ENCODE results near the gene SBF2. TPM values are rescaled to one million over a fixed set of nuclear protein-coding genes. Genes with fewer than 3 reads are reported as not detected.
"Not testable (repeated sequence)": the region's sequence is repeated elsewhere in the genome, so short reads cannot be mapped to it uniquely, and the experiment has no call there.

SBF2 gene
- total RNA-seq, 2 donors from 2014 or later, result 15.4 to 20.4 TPM

DNA sequence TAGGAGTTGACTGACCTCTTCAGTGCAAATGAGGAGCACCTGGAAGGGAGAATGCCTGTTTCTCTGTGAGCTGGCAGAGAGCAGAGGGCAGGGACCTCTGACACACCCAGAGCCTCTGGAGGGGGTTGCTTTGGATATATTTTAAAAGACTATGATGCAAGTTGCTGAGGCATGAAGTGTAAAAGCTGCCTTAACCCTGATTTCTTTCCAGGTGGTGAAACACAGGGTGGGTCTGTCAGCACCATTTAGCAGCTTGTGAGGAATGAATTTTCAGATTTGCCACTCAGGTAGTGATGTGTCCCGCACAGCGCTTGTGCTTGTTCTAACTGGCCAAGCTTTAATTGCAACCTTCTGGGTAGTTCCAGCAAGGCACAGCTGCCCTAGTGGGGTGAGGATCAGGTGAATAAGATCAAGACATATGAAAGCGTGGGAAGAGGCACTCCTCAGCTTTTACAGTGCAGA is 540.0 kb downstream of the SBF2 start:
- Mint-ChIP-seq H3K27me3 (no peaks in the 10 kb centered on the region), H3K36me3 (no peaks in the 10 kb centered on the region), H3K27ac (no peak overlapping the region), H3K4me3 (no peak overlapping the region), H3K4me1 (ENCODE audit: low read depth in 2 of 2) (peaks cover 24 to 26% of the 10 kb centered on the region in 2 donors), H3K9me3 (no peaks in the 10 kb centered on the region)
- DNase-seq (ENCODE audit: low spot score) (no peak), ATAC-seq (no peak)

- H3K9me3 Mint-ChIP-seq, result no peaks in the 10 kb centered on the region
- H3K27ac Mint-ChIP-seq, result peak overlapping the region; percentile 58 to 85
- DNase-seq (ENCODE audit: low spot score), result no peak
- H3K27me3 Mint-ChIP-seq, result no peaks in the 10 kb centered on the region
- ATAC-seq, result no peak
- peak overlapping the region; percentile 45 for H3K4me3 Mint-ChIP-seq
- H3K36me3 Mint-ChIP-seq, result no peaks in the 10 kb centered on the region
- H3K4me1 Mint-ChIP-seq (ENCODE audit: low read depth in 2 of 2), result peaks cover 25% of the 10 kb centered on the region in 2 donors
Observed at GRCh38 chr11:9753021-9753420, 541.0 kb downstream of the SBF2 start.

DNA sequence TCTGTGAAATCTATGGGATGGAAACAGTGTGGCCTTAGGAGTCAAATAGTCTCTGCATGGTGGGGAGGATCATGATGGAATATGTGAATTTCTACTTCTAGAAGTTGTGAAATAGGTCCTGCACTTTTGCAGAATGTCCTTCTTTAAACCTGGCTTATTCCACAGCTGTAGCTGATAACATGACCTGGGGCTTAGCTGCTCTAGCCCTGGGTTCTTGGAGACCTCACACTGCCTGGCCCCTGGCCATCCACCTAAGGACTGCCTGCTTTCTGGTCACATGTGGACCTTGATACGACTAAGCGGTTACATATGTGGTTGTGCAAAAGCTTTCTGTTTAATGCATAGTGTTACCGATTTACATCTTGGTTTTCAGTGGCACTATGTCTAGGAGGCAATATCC is 541.9 kb downstream of the SBF2 start:
- Mint-ChIP-seq H3K4me3 (no peak overlapping the region), H3K27me3 (no peaks in the 10 kb centered on the region), H3K27ac (no peak overlapping the region), H3K36me3 (no peaks in the 10 kb centered on the region), H3K9me3 (no peaks in the 10 kb centered on the region), H3K4me1 (ENCODE audit: low read depth in 2 of 2) (peaks cover 21 to 27% of the 10 kb centered on the region in 2 donors)
- no peak for ATAC-seq
- no peak for DNase-seq (ENCODE audit: low spot score)

- Mint-ChIP-seq H3K36me3 (no peaks in the 10 kb centered on the region), H3K4me3 (no peak overlapping the region), H3K4me1 (ENCODE audit: low read depth in 2 of 2) (peaks cover 10 to 15% of the 10 kb centered on the region in 2 donors), H3K27ac (no peak overlapping the region), H3K27me3 (no peaks in the 10 kb centered on the region), H3K9me3 (no peaks in the 10 kb centered on the region)
- DNase-seq (ENCODE audit: low spot score), result no peak
- no peak for ATAC-seq
Observed at GRCh38 chr11:9750551-9750950, 543.5 kb downstream of the SBF2 start.

DNA sequence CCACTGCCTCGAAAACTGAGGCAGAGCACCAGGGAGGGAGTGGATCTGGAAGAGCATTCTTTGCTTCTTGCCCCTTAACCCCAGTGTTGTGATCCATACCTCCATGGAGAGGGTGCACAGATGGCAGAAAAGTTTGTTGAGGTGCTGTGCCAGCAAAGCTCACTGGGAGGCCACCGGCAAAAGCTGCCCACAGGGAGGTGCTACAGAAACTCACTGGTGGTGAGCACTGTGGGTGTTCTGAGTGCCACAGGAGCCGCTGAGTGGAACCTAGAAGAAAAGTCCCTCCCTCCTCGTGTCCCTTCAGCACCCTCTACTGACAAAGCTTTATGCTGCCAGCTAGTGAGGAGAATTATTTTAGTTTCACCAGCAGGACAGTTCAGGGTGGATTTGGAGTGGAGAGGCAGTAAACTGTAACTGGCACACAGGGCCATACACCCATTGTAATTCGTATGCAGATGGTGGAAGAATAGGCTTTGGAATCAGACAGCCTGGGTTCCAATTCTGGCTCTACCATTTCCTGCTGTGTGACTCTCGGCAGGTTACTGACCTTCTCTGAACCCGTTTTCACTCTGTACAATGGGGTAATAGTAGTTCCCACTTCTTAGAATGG is 545.6 kb downstream of the SBF2 start:
- DNase-seq (ENCODE audit: low spot score) (peak; percentile 72), ATAC-seq (peak; percentile 90 to 92)
- H3K36me3 Mint-ChIP-seq, result no peaks in the 10 kb centered on the region
- no peak overlapping the region for H3K4me3 Mint-ChIP-seq
- H3K27ac Mint-ChIP-seq, result no peak overlapping the region
- H3K4me1 Mint-ChIP-seq (ENCODE audit: low read depth in 2 of 2), result peaks cover 10 to 14% of the 10 kb centered on the region in 2 donors
- H3K9me3 Mint-ChIP-seq, result no peaks in the 10 kb centered on the region
- no peaks in the 10 kb centered on the region for H3K27me3 Mint-ChIP-seq

DNA sequence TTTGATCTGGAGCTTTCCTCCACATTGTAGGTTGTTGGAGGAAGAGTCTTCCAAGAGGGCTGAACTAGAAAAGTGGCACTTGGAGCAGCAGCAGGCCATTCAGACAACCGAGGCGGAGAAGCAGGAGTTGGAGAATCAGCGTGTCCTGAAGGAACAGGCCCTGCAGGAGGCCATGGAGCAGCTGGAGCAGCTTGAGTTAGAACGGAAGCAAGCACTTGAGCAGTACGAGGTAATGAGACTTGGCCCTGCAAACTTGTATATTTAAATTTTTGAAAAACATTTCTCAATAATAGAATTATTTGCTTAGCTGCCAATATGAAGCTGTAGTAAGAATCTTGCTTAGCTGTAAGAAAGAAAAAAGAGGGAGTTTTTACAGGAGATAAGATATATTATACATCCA is 546.2 kb downstream of the SBF2 start:
- peaks cover 7 to 9% of the 10 kb centered on the region in 2 donors for H3K4me1 Mint-ChIP-seq (ENCODE audit: low read depth in 2 of 2)
- H3K9me3 Mint-ChIP-seq, result no peaks in the 10 kb centered on the region
- H3K27me3 Mint-ChIP-seq, result no peaks in the 10 kb centered on the region
- no peaks in the 10 kb centered on the region for H3K36me3 Mint-ChIP-seq
- DNase-seq (ENCODE audit: low spot score), result no peak
- no peak overlapping the region for H3K27ac Mint-ChIP-seq
- ATAC-seq, result no peak
- H3K4me3 Mint-ChIP-seq, result no peak overlapping the region

DNA sequence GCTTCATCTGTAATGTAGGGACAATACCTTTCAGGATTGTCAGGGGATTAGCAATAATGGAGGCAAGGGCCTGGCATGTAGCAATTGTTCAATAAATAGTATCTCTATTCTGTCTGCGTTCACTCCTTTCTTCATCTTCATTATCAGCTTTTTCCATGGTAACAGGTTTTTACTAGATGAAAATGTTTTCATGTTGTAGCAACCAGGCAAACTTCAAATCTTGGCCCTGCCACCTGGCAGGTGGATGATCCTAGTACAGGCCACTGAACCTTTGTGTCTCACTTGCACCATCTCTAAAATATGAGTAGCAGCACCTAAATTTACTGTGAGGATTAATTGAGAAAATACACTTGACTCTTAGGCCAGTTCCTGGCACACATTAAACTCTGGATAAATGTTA is 546.8 kb downstream of the SBF2 start:
- H3K4me3 Mint-ChIP-seq, result no peak overlapping the region
- H3K9me3 Mint-ChIP-seq, result no peaks in the 10 kb centered on the region
- ATAC-seq (no peak), DNase-seq (ENCODE audit: low spot score) (no peak)
- no peaks in the 10 kb centered on the region for H3K36me3 Mint-ChIP-seq
- H3K4me1 Mint-ChIP-seq (ENCODE audit: low read depth in 2 of 2), result peaks cover 7 to 9% of the 10 kb centered on the region in 2 donors
- H3K27ac Mint-ChIP-seq, result no peak overlapping the region
- no peaks in the 10 kb centered on the region for H3K27me3 Mint-ChIP-seq

DNA sequence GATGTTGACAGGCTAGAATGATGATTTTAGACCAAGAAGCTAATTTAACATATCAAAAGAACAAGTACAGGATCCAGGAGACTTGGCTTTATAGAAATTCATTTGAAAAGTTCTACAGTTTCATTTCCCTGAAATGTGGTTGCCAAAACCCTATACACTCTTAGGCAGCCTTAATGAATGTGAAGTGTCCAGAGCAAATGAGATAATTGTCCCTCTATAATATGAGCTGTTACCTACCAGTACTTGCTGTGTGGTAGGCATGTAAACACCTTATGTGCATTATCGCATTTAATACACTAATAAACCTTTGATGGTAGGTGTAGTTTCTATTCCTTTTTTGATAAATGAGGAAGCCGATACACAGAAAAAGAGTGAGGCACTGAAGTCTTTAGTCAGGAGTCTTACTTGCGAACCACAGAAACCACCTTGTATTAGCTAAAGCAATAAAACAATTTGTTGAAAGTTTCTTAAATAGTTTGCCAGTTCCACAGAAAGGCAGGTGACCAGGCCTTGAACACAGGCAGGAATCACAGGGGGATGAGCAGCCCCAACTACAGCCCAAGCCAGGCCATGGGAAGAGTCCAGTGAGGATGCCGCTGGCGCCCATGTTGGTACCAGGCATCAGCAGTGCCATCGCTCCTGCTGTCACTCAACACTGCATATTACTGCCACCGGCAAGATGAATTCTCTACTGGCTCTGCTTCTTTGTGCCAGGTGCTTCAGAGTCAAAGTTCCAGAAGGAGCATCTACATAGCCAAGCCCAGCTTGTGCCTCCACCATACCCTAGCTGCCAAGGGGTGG is 548.4 kb downstream of the SBF2 start:
- no peaks in the 10 kb centered on the region for H3K9me3 Mint-ChIP-seq
- no peak overlapping the region for H3K4me3 Mint-ChIP-seq
- DNase-seq (ENCODE audit: low spot score) (no peak), ATAC-seq (no peak)
- no peaks in the 10 kb centered on the region for H3K27me3 Mint-ChIP-seq
- peaks cover 7 to 9% of the 10 kb centered on the region in 2 donors for H3K4me1 Mint-ChIP-seq (ENCODE audit: low read depth in 2 of 2)
- H3K36me3 Mint-ChIP-seq, result no peaks in the 10 kb centered on the region
- H3K27ac Mint-ChIP-seq, result no peak overlapping the region

DNA sequence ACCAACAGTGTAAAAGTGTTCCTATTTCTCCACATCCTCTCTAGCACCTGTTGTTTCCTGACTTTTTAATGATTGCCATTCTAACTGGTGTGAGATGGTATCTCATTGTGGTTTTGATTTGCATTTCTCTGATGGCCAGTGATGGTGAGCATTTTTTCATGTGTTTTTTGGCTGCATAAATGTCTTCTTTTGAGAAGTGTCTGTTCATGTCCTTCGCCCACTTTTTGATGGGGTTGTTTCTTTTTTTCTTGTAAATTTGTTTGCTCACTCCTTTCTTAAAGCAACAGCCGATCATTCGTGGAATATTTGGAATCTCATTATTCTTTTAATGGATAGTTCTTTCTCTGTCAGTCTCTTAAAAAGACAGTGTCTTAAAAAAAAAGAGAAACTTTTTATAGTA is 550.5 kb downstream of the SBF2 start:
- DNase-seq (ENCODE audit: low spot score); H3K9me3 Mint-ChIP-seq; ATAC-seq; H3K4me3 Mint-ChIP-seq; H3K36me3 Mint-ChIP-seq; H3K27ac Mint-ChIP-seq; H3K27me3 Mint-ChIP-seq: not testable (repeated sequence)
- H3K4me1 Mint-ChIP-seq (ENCODE audit: low read depth in 2 of 2), result peaks cover 9 to 21% of the 10 kb centered on the region in 2 donors

- H3K36me3 Mint-ChIP-seq, result peaks cover 10% of the 10 kb centered on the region
- no peak for ATAC-seq
- no peak overlapping the region for H3K4me3 Mint-ChIP-seq
- H3K9me3 Mint-ChIP-seq, result peaks cover 5% of the 10 kb centered on the region
- peaks cover 5 to 12% of the 10 kb centered on the region in 2 donors for H3K4me1 Mint-ChIP-seq (ENCODE audit: low read depth in 2 of 2)
- no peaks in the 10 kb centered on the region for H3K27me3 Mint-ChIP-seq
- H3K27ac Mint-ChIP-seq, result no peak overlapping the region
- no peak for DNase-seq (ENCODE audit: low spot score)
Observed at GRCh38 chr11:9741260-9741659, 552.8 kb downstream of the SBF2 start.

DNA sequence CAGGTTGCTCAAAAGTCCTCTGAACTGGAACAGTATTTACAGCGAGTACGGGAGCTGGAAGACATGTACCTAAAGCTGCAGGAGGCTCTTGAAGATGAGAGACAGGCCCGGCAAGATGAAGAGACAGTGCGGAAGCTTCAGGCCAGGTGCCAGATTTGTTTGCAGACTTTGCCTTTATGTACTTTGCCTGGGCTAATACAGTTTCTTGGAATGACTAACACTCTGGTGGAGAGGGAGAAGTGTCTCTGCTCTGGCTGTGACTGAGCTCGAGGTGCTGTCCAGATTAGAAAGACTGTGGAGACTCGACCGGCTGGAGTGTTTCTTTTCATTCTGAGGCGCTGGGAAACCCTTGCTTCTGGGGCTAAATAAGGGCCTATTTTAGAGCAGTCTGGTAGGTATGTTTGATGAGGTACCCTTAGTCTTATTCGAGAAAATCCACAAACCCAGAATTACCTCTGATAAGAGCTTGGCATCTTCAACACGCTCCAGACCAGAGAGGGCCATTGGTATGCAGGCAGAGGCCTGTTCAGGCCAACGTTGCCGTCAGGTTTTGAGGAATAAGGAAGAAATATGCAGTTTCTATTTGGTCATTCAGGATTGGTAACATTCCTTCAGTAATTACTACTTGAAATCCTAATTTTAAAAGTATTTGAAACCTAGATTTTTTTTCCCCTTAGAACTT is 553.7 kb downstream of the SBF2 start:
- H3K27me3 Mint-ChIP-seq, result no peaks in the 10 kb centered on the region
- H3K4me3 Mint-ChIP-seq, result no peak overlapping the region
- peaks cover 5% of the 10 kb centered on the region for H3K9me3 Mint-ChIP-seq
- DNase-seq (ENCODE audit: low spot score) (no peak), ATAC-seq (no peak)
- no peak overlapping the region for H3K27ac Mint-ChIP-seq
- peaks cover 19% of the 10 kb centered on the region for H3K36me3 Mint-ChIP-seq
- H3K4me1 Mint-ChIP-seq (ENCODE audit: low read depth in 2 of 2), result peaks cover 5 to 12% of the 10 kb centered on the region in 2 donors

GRCh38 chr11:9739123-9739900 is 554.7 kb downstream of the SBF2 start:
- H3K4me3 Mint-ChIP-seq, result no peak overlapping the region
- peaks cover 22% of the 10 kb centered on the region for H3K36me3 Mint-ChIP-seq
- H3K27me3 Mint-ChIP-seq, result no peaks in the 10 kb centered on the region
- peaks cover 5% of the 10 kb centered on the region for H3K9me3 Mint-ChIP-seq
- ATAC-seq, result no peak
- no peak overlapping the region for H3K27ac Mint-ChIP-seq
- DNase-seq (ENCODE audit: low spot score), result no peak
- H3K4me1 Mint-ChIP-seq (ENCODE audit: low read depth in 2 of 2), result peaks cover 5 to 12% of the 10 kb centered on the region in 2 donors

- Mint-ChIP-seq H3K4me3 (no peak overlapping the region), H3K27me3 (no peaks in the 10 kb centered on the region), H3K4me1 (ENCODE audit: low read depth in 2 of 2) (peaks cover 5 to 12% of the 10 kb centered on the region in 2 donors), H3K27ac (no peak overlapping the region), H3K36me3 (peaks cover 22% of the 10 kb centered on the region), H3K9me3 (peaks cover 5% of the 10 kb centered on the region)
- ATAC-seq, result no peak
- DNase-seq (ENCODE audit: low spot score), result no peak
Observed at GRCh38 chr11:9738707-9739106, 555.3 kb downstream of the SBF2 start.

All from natural killer cell treated with Interleukin-12 subunit alpha and Interleukin-12 subunit beta and Interleukin-15 and Interleukin-18, amount 100 ng/mL, for 72 hours (primary cell).